KMS-11 (cell line): ENCODE data around the gene NLRC3.

ENCODE experiments used
- H2AFZ ChIP-seq: fragments of 200-600 bp; sonication (generic); 2 replicates; pipeline ENCODE4 v1.6.1; 2016; ENCODE audit warnings: antibody characterized with exemption, mixed run types, low read depth
- H3K27ac ChIP-seq: fragments of 200-600 bp; sonication (generic); 2 replicates; pipeline ENCODE4 v1.6.1; 2016; ENCODE audit warnings: mild to moderate bottlenecking, mixed run types
- H3K27me3 ChIP-seq: fragments of 200-600 bp; sonication (generic); 2 replicates; pipeline ENCODE4 v1.6.1; 2017; ENCODE audit warnings: mild to moderate bottlenecking, low read depth, mixed run types, moderate library complexity; ENCODE audit not compliant: insufficient read depth
- H3K36me3 ChIP-seq: fragments of 200-600 bp; sonication (generic); 2 replicates; pipeline ENCODE4 v1.6.1; 2017; ENCODE audit warnings: mild to moderate bottlenecking, mixed run types; ENCODE audit not compliant: insufficient read depth
- H3K4me1 ChIP-seq: fragments of 200-600 bp; sonication (generic); 2 replicates; pipeline ENCODE4 v1.6.1; 2016; ENCODE audit warnings: mild to moderate bottlenecking, low read depth, mixed run types; ENCODE audit not compliant: poor library complexity, severe bottlenecking
- H3K4me2 ChIP-seq: fragments of 200-600 bp; sonication (generic); 2 replicates; pipeline ENCODE4 v1.7.0; 2016; ENCODE audit warnings: mild to moderate bottlenecking, mixed run types
- H3K4me3 ChIP-seq: fragments of 200-600 bp; sonication (generic); IDR thresholded peaks from 2 replicates; pipeline ENCODE4 v1.6.1; 2017; ENCODE audit warnings: low read depth, low read length, mixed read lengths; ENCODE audit not compliant: insufficient read depth
- H3K79me2 ChIP-seq: fragments of 200-600 bp; sonication (generic); 2 replicates; pipeline ENCODE4 v1.6.1; 2016; ENCODE audit warnings: low read depth, mixed run types; ENCODE audit not compliant: insufficient read depth
- H3K9ac ChIP-seq: fragments of 200-600 bp; sonication (generic); 2 replicates; pipeline ENCODE4 v1.6.1; 2016; ENCODE audit warnings: mild to moderate bottlenecking, mixed run types
- H4K20me1 ChIP-seq: fragments of 200-600 bp; sonication (generic); 2 replicates; pipeline ENCODE4 v1.6.1; 2016; ENCODE audit warnings: mild to moderate bottlenecking, mixed run types; ENCODE audit not compliant: insufficient read depth
- TF ChIP-seq, protein P1 (sequence below): fragments of 200-600 bp; sonication (generic); conservative IDR thresholded peaks from 2 replicates; pipeline ENCODE4 v1.6.1; 2017; ENCODE audit warnings: low read depth, mild to moderate bottlenecking, antibody characterized with exemption, low read length, moderate library complexity, mixed read lengths

Gene NLRC3

DNA sequence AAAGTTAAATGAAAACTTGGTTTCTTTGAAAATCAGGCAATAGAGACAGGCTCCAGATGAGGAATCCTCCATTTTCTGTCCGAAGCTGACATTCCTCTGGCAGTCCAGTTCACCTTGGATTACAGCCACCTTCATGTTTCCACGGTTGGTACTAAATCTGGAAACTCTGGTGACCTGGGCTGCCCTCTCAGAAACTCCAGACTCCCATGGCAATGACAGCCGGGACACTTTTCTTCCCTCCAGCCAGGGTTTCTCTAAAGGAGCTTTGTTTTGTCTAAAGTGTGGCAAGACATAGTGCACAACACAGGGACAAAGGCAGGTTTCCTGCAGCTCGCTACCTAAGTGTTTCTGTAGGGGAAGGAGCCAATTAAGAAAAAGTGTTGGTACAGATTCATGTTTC lies 40.4 kb downstream of the NLRC3 start:
- H3K79me2 ChIP-seq = no peaks in the 10 kb centered on the region
- H3K36me3 ChIP-seq = no peaks in the 10 kb centered on the region
- no peaks in the 10 kb centered on the region for H3K4me1 ChIP-seq
- TF ChIP-seq, protein P1, sequence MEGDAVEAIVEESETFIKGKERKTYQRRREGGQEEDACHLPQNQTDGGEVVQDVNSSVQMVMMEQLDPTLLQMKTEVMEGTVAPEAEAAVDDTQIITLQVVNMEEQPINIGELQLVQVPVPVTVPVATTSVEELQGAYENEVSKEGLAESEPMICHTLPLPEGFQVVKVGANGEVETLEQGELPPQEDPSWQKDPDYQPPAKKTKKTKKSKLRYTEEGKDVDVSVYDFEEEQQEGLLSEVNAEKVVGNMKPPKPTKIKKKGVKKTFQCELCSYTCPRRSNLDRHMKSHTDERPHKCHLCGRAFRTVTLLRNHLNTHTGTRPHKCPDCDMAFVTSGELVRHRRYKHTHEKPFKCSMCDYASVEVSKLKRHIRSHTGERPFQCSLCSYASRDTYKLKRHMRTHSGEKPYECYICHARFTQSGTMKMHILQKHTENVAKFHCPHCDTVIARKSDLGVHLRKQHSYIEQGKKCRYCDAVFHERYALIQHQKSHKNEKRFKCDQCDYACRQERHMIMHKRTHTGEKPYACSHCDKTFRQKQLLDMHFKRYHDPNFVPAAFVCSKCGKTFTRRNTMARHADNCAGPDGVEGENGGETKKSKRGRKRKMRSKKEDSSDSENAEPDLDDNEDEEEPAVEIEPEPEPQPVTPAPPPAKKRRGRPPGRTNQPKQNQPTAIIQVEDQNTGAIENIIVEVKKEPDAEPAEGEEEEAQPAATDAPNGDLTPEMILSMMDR = no peak
- H3K27me3 ChIP-seq = no peaks in the 10 kb centered on the region
- no peak overlapping the region for H3K4me2 ChIP-seq
- no peak overlapping the region for H3K4me3 ChIP-seq
- H3K9ac ChIP-seq = no peak overlapping the region
- H4K20me1 ChIP-seq = no peaks in the 10 kb centered on the region
- no peak overlapping the region for H3K27ac ChIP-seq
- no peak overlapping the region for H2AFZ ChIP-seq

DNA sequence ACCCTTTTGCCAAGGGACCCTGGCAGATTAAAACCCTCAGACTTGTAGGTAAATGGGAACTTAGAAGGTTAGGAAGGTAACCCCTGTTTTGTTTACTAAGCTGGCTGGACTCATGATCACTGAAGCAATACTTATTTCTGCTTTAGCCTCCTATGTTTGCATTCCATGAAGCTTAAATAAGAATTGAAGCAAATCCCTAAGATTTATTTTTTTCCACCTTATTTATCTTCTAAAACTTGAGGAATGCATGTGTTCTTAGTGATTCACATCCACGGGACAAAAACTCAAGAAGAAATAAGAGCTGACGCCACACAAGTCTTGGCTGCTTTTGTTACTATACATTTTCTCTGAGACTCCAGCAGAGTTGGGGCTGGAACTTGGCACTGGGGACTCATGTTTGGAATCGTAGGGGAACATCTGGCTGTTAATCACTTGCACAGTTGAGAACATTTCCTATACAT lies 40.9 kb downstream of the NLRC3 start:
- TF ChIP-seq, protein P1 = no peak
- no peaks in the 10 kb centered on the region for H3K4me1 ChIP-seq
- no peak overlapping the region for H2AFZ ChIP-seq
- no peaks in the 10 kb centered on the region for H3K79me2 ChIP-seq
- H3K27me3 ChIP-seq = no peaks in the 10 kb centered on the region
- H3K27ac ChIP-seq = no peak overlapping the region
- H4K20me1 ChIP-seq = no peaks in the 10 kb centered on the region
- no peaks in the 10 kb centered on the region for H3K36me3 ChIP-seq
- no peak overlapping the region for H3K4me2 ChIP-seq
- no peak overlapping the region for H3K9ac ChIP-seq
- no peak overlapping the region for H3K4me3 ChIP-seq

DNA sequence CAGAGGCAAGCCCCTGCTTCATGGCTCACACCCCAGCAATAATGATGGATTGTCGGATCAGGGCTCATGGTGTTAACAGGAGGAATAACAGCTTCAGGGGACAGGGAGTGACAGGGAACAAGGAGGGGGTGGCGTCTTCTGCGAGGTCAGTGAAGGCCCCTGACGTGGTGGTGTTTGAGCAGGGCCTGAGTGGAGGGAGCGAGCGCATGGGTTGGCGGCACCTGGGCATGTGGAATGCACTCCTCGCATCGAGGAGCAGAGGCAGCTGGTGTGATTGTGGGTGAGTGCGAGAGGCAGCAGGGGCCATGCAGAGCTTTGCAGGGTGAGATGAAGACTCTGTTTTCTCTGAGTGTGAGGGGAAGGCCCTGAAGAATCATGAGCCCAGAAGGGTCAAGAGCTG lies 43.1 kb downstream of the NLRC3 start:
- Histone ChIP-seq H3K27ac (no peak overlapping the region), H3K4me2 (no peak overlapping the region), H3K4me1 (no peaks in the 10 kb centered on the region), H3K4me3 (no peak overlapping the region), H3K36me3 (no peaks in the 10 kb centered on the region), H2AFZ (no peak overlapping the region), H3K27me3 (no peaks in the 10 kb centered on the region), H3K9ac (no peak overlapping the region), H4K20me1 (no peaks in the 10 kb centered on the region), H3K79me2 (no peaks in the 10 kb centered on the region)
- TF ChIP-seq, protein P1 = no peak

DNA sequence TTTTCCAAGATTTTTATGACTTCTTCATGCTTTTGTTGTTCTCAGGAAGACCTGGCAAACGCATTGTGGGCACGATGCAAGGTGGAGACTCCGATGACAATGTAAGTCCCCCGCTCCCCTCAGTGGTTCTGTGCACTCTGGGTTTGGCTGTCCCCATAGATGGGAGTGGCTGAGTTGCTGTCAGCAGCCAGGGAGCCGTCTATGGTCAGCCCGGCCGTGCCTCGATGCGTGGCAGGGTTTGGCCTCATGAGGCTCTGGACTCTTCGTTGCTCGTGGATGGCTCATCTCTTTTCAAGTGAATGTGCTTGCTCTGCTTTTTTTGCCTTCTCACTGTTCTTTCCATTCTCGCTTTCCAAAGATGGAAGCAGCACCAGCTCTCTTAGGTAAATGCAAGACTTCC lies 44.5 kb downstream of the NLRC3 start:
- no peak overlapping the region for H3K27ac ChIP-seq
- no peaks in the 10 kb centered on the region for H3K79me2 ChIP-seq
- no peak overlapping the region for H3K4me2 ChIP-seq
- H2AFZ ChIP-seq = no peak overlapping the region
- no peaks in the 10 kb centered on the region for H3K4me1 ChIP-seq
- no peaks in the 10 kb centered on the region for H3K27me3 ChIP-seq
- TF ChIP-seq, protein P1 = no peak
- no peak overlapping the region for H3K9ac ChIP-seq
- H3K4me3 ChIP-seq = no peak overlapping the region
- no peaks in the 10 kb centered on the region for H3K36me3 ChIP-seq
- H4K20me1 ChIP-seq = no peaks in the 10 kb centered on the region
